SK-N-SH (cell line): ENCODE results near the gene KLHL7. TPM values are rescaled to one million over a fixed set of nuclear protein-coding genes. Genes with fewer than 3 reads are reported as not detected.

Source experiments
- CTCF ChIA-PET: fragments of 300-600, 350-600 bp; formaldehyde crosslinking; extraction: SDS; loops from one replicate; lab custom pipeline; 2021; lab: Yijun Ruan, JAX
- POLR2A ChIA-PET: fragments of 350-600 bp; sonication (Branson Sonifier 250); formaldehyde crosslinking; extraction: SDS; loops from one replicate; lab custom pipeline; 2020; ENCODE audit warnings: antibody characterized with exemption, inconsistent platforms; lab: Yijun Ruan, JAX
- DNase-seq: peaks from one replicate; pipeline ENCODE4 v3.0.0; 2012
- H2AFZ ChIP-seq: fragments of 200-600 bp; sonication (generic); 2 replicates; pipeline ENCODE4 v1.8.1; 2016; ENCODE audit warnings: antibody characterized with exemption, mild to moderate bottlenecking, low read depth
- H3F3A ChIP-seq: fragments of 200-600 bp; sonication (generic); replicated peaks from 2 replicates; pipeline ENCODE3; 2016; ENCODE audit warnings: antibody characterized with exemption, mild to moderate bottlenecking; ENCODE audit not compliant: insufficient read depth
- H3K27ac ChIP-seq, 2 experiments: fragments of 200-500 bp in 1 of 2; fragments of 200-600 bp in 1 of 2; sonication (Bioruptor generic) in 1 of 2; sonication (generic), shearing (Covaris generic) in 1 of 2; 2 replicates each; pipeline versions ENCODE4 v1.5.1 to v1.6.1; 2014 to 2016; ENCODE audit warnings: low read depth in 2 of 2, inconsistent platforms in 1 of 2, low read length in 1 of 2, mild to moderate bottlenecking in 1 of 2, mixed read lengths in 1 of 2
- H3K27me3 ChIP-seq: fragments of 200-600 bp; sonication (generic), shearing (Covaris generic); 2 replicates; pipeline ENCODE4 v1.6.1; 2016; ENCODE audit warnings: mixed run types; ENCODE audit not compliant: insufficient read depth
- H3K36me3 ChIP-seq, 2 experiments: fragments of 200-500 bp in 1 of 2; fragments of 200-600 bp in 1 of 2; sonication (Bioruptor generic) in 1 of 2; sonication (generic) in 1 of 2; replicated peaks in 1 of 2; 2 replicates each; pipeline versions ENCODE3 to v1.5.1; 2014 to 2016; ENCODE audit warnings: low read length in 1 of 2, mild to moderate bottlenecking in 1 of 2; ENCODE audit not compliant: insufficient read depth in 2 of 2, control insufficient read depth in 1 of 2
- H3K4me1 ChIP-seq, 2 experiments: fragments of 200-500 bp in 1 of 2; fragments of 200-600 bp in 1 of 2; sonication (Bioruptor generic) in 1 of 2; sonication (generic), shearing (Covaris generic) in 1 of 2; 2 replicates each; pipeline versions ENCODE4 v1.5.1 to v1.6.1; 2014 to 2016; ENCODE audit warnings: low read depth in 1 of 2, low read length in 1 of 2, mixed run types in 1 of 2; ENCODE audit not compliant: insufficient read depth in 2 of 2, control insufficient read depth in 1 of 2
- H3K4me2 ChIP-seq: fragments of 200-600 bp; sonication (generic), shearing (Covaris generic); 2 replicates; pipeline ENCODE4 v1.6.1; 2017; ENCODE audit warnings: mixed run types
- H3K4me3 ChIP-seq, 2 experiments: fragments of 200-500 bp in 1 of 2; fragments of 200-600 bp in 1 of 2; sonication (Bioruptor generic) in 1 of 2; sonication (generic), shearing (Covaris generic) in 1 of 2; 2 replicates each; pipeline versions ENCODE4 v1.5.1 to v1.8.1; 2014 to 2016; ENCODE audit warnings: low read depth in 2 of 2, inconsistent platforms in 1 of 2, low read length in 1 of 2, mild to moderate bottlenecking in 1 of 2, mixed read lengths in 1 of 2, moderate library complexity in 1 of 2
- H3K79me2 ChIP-seq: fragments of 200-600 bp; sonication (generic); 2 replicates; pipeline ENCODE4 v1.8.1; 2017; ENCODE audit warnings: mild to moderate bottlenecking; ENCODE audit not compliant: insufficient read depth
- H3K9ac ChIP-seq: fragments of 200-600 bp; sonication (generic); 2 replicates; pipeline ENCODE4 v1.6.1; 2017; ENCODE audit warnings: mixed run types
- H3K9me2 ChIP-seq: fragments of 200-600 bp; sonication (generic); 2 replicates; pipeline ENCODE4 v1.6.1; 2017; ENCODE audit warnings: mixed run types
- H3K9me3 ChIP-seq: fragments of 200-600 bp; sonication (generic); 2 replicates; pipeline ENCODE4 v1.6.1; 2017; ENCODE audit warnings: mixed run types, mild to moderate bottlenecking, moderate library complexity
- H4K20me1 ChIP-seq: fragments of 200-600 bp; sonication (generic); 2 replicates; pipeline ENCODE4 v1.6.1; 2017; ENCODE audit warnings: mild to moderate bottlenecking, mixed run types; ENCODE audit not compliant: insufficient read depth
- EP300 ChIP-seq, 2 experiments: IDR thresholded peaks; 2 replicates each; pipeline versions ENCODE4 v1.4.0 to v1.6.1; 2012; ENCODE audit warnings: borderline replicate concordance in 1 of 2, low read depth in 1 of 2, low read length in 1 of 2
- FOSL2 ChIP-seq: IDR thresholded peaks from 2 replicates; pipeline ENCODE4 v1.4.0; 2012; ENCODE audit warnings: low read depth, mild to moderate bottlenecking, moderate library complexity, borderline replicate concordance
- FOXM1 ChIP-seq: IDR thresholded peaks from 2 replicates; pipeline ENCODE4 v1.4.0; 2012; ENCODE audit warnings: low read depth, mild to moderate bottlenecking
- GABPA ChIP-seq: IDR thresholded peaks from 2 replicates; pipeline ENCODE4 v1.4.0; 2012; ENCODE audit warnings: low read depth, mild to moderate bottlenecking
- GATA2 ChIP-seq: sonication (generic); formaldehyde crosslinking; IDR thresholded peaks from 2 replicates; pipeline ENCODE4 v1.5.0; 2020; ENCODE audit warnings: mild to moderate bottlenecking, missing genetic modification reagents
- MEF2A ChIP-seq: IDR thresholded peaks from 2 replicates; pipeline ENCODE4 v1.4.0; 2012; ENCODE audit warnings: low read depth, borderline replicate concordance
- MXI1 ChIP-seq: IDR thresholded peaks from 2 replicates; pipeline ENCODE4 v1.6.1; 2012; ENCODE audit warnings: mild to moderate bottlenecking, low read depth, low read length, improper control_type of control experiment
- NRF1 ChIP-seq: IDR thresholded peaks from 2 replicates; pipeline ENCODE4 v1.6.1; 2012; ENCODE audit warnings: low read depth, mild to moderate bottlenecking, low read length
- POLR2AphosphoS5 ChIP-seq: IDR thresholded peaks from 2 replicates; pipeline ENCODE4 v1.6.1; 2012; ENCODE audit warnings: low read depth, low read length
- RAD21 ChIP-seq: IDR thresholded peaks from 2 replicates; pipeline ENCODE4 v1.6.1; 2012; ENCODE audit warnings: mild to moderate bottlenecking, low read length
- RXRA ChIP-seq: IDR thresholded peaks from 2 replicates; pipeline ENCODE4 v1.4.0; 2012; ENCODE audit warnings: low read depth, mild to moderate bottlenecking, borderline replicate concordance
- SIN3A ChIP-seq: IDR thresholded peaks from 2 replicates; pipeline ENCODE4 v1.6.1; 2012; ENCODE audit warnings: low read depth, mild to moderate bottlenecking, low read length, moderate library complexity, borderline replicate concordance
- SMC3 ChIP-seq: IDR thresholded peaks from 2 replicates; pipeline ENCODE4 v1.6.1; 2012; ENCODE audit warnings: low read depth, low read length, improper control_type of control experiment
- TAF1 ChIP-seq: IDR thresholded peaks from 2 replicates; pipeline ENCODE4 v1.6.1; 2012; ENCODE audit warnings: low read depth, mild to moderate bottlenecking, low read length, moderate library complexity, borderline replicate concordance
- TEAD4 ChIP-seq: IDR thresholded peaks from 2 replicates; pipeline ENCODE4 v1.4.0; 2012; ENCODE audit warnings: mild to moderate bottlenecking, borderline replicate concordance; ENCODE audit not compliant: insufficient read depth
- YY1 ChIP-seq: IDR thresholded peaks from 2 replicates; pipeline ENCODE4 v1.4.0; 2012; ENCODE audit warnings: low read depth, mild to moderate bottlenecking
- WGBS: methylation state at CpG from one replicate; pipeline ENCODE4 v1.1.6; 2017; ENCODE audit warnings: low lambda C conversion rate; 5-methylcytosine and 5-hydroxymethylcytosine counted together
- polyA plus RNA-seq, 3 experiments: library from polyadenylated mRNA; depleted of rRNA; stranded (reverse); fragments of >200 nt; gene quantifications; 2 replicates each; pipeline ENCODE4 v1.2.3, GENCODE V29; 2012
- TF ChIP-seq, protein P1 (sequence below): IDR thresholded peaks from 2 replicates; pipeline ENCODE4 v1.6.1; 2012; ENCODE audit warnings: mild to moderate bottlenecking, low read depth, low read length, moderate library complexity
- TF ChIP-seq, protein P2 (sequence below): fragments of 150-350 bp; IDR thresholded peaks from 2 replicates; pipeline ENCODE4 v1.6.1; 2016; ENCODE audit warnings: mild to moderate bottlenecking, low read depth, low read length

Gene KLHL7
- polyA plus RNA-seq, 1 of the 3 experiments (the other 2 are of a cell fraction), result 30.8 TPM

DNA sequence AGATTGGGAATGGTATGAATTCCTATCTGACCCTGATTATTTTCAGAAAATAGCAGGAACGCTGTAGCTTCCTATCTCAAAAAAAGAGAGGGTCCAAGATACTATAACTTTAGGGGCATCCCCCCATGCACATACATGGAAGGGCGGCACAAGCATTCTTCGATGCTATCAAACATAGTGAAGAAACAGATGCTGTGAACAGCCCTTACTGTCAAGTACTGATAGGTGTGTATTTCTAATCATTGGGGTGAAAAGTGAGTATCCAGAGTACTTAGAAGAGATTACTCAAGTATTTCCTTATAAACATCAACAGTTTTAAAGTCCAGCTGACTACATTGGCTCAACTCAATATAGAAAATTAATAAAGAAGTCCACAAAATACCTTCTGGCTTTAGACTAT is 59.3 kb downstream of the KLHL7 start:
- Histone ChIP-seq H3K9me3 (no peaks in the 10 kb centered on the region), H3K27ac (no peak overlapping the region), H3K27me3 (no peaks in the 10 kb centered on the region), H3K36me3 (peaks cover 12 to 32% of the 10 kb centered on the region in 2 experiments), H3K4me1 (no peaks in the 10 kb centered on the region; a peak in 1 of 4 replicates), H3K4me2 (no peak overlapping the region), H3K9me2 (no peaks in the 10 kb centered on the region), H3K9ac (no peak overlapping the region), H3K4me3 (no peak overlapping the region), H2AFZ (no peak overlapping the region), H3F3A (no peaks in the 10 kb centered on the region), H3K79me2 (no peaks in the 10 kb centered on the region)
- POLR2A ChIA-PET, result no interaction called here
- CTCF ChIA-PET, result interaction anchor here (1.3 to 2.2 kb wide), 2 partner anchors 11 to 108 kb away, joined by 3 to 5 read pairs; no protein-coding TSS in a partner anchor
- WGBS, result 88% methylated on average over 3 of the region's 3 CpGs
- no peak for DNase-seq
- TF ChIP-seq POLR2AphosphoS5, result no peak
- no peak for TF ChIP-seq TAF1
- TF ChIP-seq RXRA, result no peak
- TF ChIP-seq, protein P1, sequence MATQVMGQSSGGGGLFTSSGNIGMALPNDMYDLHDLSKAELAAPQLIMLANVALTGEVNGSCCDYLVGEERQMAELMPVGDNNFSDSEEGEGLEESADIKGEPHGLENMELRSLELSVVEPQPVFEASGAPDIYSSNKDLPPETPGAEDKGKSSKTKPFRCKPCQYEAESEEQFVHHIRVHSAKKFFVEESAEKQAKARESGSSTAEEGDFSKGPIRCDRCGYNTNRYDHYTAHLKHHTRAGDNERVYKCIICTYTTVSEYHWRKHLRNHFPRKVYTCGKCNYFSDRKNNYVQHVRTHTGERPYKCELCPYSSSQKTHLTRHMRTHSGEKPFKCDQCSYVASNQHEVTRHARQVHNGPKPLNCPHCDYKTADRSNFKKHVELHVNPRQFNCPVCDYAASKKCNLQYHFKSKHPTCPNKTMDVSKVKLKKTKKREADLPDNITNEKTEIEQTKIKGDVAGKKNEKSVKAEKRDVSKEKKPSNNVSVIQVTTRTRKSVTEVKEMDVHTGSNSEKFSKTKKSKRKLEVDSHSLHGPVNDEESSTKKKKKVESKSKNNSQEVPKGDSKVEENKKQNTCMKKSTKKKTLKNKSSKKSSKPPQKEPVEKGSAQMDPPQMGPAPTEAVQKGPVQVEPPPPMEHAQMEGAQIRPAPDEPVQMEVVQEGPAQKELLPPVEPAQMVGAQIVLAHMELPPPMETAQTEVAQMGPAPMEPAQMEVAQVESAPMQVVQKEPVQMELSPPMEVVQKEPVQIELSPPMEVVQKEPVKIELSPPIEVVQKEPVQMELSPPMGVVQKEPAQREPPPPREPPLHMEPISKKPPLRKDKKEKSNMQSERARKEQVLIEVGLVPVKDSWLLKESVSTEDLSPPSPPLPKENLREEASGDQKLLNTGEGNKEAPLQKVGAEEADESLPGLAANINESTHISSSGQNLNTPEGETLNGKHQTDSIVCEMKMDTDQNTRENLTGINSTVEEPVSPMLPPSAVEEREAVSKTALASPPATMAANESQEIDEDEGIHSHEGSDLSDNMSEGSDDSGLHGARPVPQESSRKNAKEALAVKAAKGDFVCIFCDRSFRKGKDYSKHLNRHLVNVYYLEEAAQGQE, result no peak
- no peak for TF ChIP-seq RAD21
- no peak for TF ChIP-seq MXI1
- TF ChIP-seq GATA2 (CRISPR knock-in tag), result no peak
- TF ChIP-seq MEF2A, result no peak
- TF ChIP-seq FOXM1, result no peak
- TF ChIP-seq GABPA, result no peak
- TF ChIP-seq YY1, result no peak
- TF ChIP-seq TEAD4, result no peak
- TF ChIP-seq FOSL2, result no peak
- TF ChIP-seq, protein P2, sequence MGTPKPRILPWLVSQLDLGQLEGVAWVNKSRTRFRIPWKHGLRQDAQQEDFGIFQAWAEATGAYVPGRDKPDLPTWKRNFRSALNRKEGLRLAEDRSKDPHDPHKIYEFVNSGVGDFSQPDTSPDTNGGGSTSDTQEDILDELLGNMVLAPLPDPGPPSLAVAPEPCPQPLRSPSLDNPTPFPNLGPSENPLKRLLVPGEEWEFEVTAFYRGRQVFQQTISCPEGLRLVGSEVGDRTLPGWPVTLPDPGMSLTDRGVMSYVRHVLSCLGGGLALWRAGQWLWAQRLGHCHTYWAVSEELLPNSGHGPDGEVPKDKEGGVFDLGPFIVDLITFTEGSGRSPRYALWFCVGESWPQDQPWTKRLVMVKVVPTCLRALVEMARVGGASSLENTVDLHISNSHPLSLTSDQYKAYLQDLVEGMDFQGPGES, result no peak
- no peak for TF ChIP-seq EP300 (IDR thresholded peaks at IDR 0.05; ENCODE audit: borderline replicate concordance in 1 of 2, low read depth in 1 of 2, low read length in 1 of 2)
- no peak for TF ChIP-seq SIN3A
- no peak for TF ChIP-seq SMC3
- no peak for TF ChIP-seq NRF1
- TF ChIP-seq, all 33 proteins: peak for 0
- H4K20me1 ChIP-seq, result no peaks in the 10 kb centered on the region
